Measurements from ENCODE around the gene ZNF207.

GRCh38 chr17:32302860-32303649 lies 46.9 kb upstream of the ZNF207 start:
- TF ChIP-seq CTCF (IDR thresholded peaks at IDR 0.05) (no peak), POLR2A (IDR thresholded peaks at IDR 0.05) (no peak)
